SK-N-MC (cell line): ENCODE results near the gene DYNC2I2.
A peak's percentile ranks its signal among the peaks of the same experiment; 100 is the strongest.

ENCODE experiments used
- DNase-seq: peaks from one replicate; pipeline ENCODE4 v3.0.0-alpha.2; 2011; ENCODE audit warnings: low read depth, low spot score
- H3K27ac ChIP-seq: fragments of 200-600 bp; sonication (generic); 2 replicates; pipeline ENCODE4 v1.5.1; 2016; ENCODE audit warnings: mixed run types
- H3K36me3 ChIP-seq: fragments of 200-600 bp; sonication (generic); 2 replicates; pipeline ENCODE4 v1.6.1; 2017; ENCODE audit warnings: antibody characterized with exemption, low read length, mixed read lengths; ENCODE audit not compliant: insufficient read depth
- H3K4me3 ChIP-seq: fragments of 200-600 bp; sonication (generic); 2 replicates; pipeline ENCODE4 v1.5.1; 2016
- H3K9ac ChIP-seq: fragments of 200-600 bp; sonication (generic); 2 replicates; pipeline ENCODE4 v1.8.0; 2017; ENCODE audit warnings: mixed run types, mixed read lengths; ENCODE audit not compliant: insufficient read length
- H3K9me3 ChIP-seq: fragments of 200-600 bp; sonication (generic); 2 replicates; pipeline ENCODE4 v1.6.1; 2017; ENCODE audit warnings: low read depth, mild to moderate bottlenecking, antibody characterized with exemption, low read length, moderate library complexity, mixed read lengths
- EZH2 ChIP-seq: fragments of 200-600 bp; sonication (generic); IDR thresholded peaks from one replicate; pipeline ENCODE4 v1.6.1; 2017; ENCODE audit warnings: antibody characterized with exemption
- FOXP2 ChIP-seq: optimal IDR thresholded peaks from 2 replicates; pipeline ENCODE3; 2011; ENCODE audit warnings: mild to moderate bottlenecking, moderate library complexity; ENCODE audit not compliant: insufficient read depth; ENCODE audit errors: extremely low read length, control extremely low read depth
- POLR2AphosphoS5 ChIP-seq: IDR thresholded peaks from 2 replicates; pipeline ENCODE4 v1.6.1; 2012; ENCODE audit warnings: mild to moderate bottlenecking, low read depth, low read length, borderline replicate concordance

DYNC2I2 gene

DNA sequence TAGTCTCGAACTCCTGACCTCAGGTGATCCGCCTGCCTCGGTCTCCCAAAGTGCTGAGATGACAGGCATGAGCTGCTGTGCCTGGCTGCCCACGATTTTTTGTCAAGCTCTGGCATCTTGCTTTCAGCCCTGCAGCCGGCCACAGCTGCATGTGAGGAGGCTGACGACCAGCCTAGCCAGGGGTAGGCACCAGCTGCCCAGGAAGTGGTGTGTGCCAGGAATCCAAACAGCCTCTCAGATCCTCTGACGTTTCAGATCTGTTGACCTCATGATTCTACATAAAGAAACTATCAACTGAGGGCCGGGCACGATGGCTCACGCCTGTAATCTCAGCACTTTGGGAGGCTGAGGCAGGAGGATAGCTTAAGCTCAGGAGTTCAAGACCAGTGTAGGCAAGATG is 19.0 kb downstream of the DYNC2I2 start:
- no peak for TF ChIP-seq EZH2
- TF ChIP-seq FOXP2: no peak
- no peak for TF ChIP-seq POLR2AphosphoS5
- no peak for DNase-seq
- Histone ChIP-seq H3K27ac (no peak overlapping the region), H3K36me3 (peaks cover 67% of the 10 kb centered on the region), H3K9me3 (no peaks in the 10 kb centered on the region), H3K9ac (no peak overlapping the region), H3K4me3 (no peak overlapping the region)

DNA sequence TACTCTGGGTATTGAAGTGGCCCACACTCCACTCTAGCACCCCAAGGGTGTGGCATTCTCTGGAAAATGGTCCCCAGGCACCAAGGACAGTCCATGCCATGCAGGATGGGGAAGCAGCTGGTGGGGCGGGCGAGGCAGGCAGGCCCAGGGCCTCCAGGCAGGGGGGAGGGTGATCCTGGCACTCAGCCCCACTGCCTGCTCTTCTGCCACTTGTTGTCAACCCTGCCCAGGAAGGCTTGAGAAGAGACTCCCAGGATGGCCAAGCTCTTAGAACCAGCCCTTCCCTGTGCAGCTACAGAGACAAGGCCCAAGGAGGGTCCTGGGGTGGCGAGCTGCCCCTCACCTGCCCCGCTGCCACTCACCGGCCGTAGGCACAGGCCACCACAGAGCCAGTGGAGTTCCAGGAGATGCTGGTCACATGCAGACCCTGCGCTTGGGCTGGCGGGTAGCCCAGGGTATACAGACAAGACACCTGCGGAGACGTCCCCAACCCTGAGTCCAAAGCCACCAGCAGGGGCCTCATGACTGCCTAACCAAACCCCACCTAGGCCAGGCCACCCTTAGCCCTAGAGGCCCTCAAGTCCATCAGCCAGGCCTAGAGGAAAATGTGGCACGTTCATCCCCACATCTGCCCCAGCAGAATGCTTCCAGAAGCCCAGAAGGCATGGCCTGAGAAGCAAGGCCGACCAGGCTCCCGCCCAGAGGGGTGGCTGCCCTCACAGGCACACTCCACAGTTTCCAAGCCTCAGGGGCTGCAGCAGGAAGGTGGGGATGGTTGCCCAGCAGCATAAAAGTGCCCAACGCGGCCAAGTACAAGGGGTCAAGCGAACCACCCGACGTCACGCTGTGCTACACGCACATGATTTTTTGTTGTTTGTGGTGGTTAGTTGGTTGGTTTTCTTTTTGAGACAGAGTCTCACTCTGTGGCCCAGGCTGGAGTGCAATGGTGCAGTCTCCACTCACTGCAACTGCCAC is 19.8 kb downstream of the DYNC2I2 start:
- H3K9me3 ChIP-seq: no peaks in the 10 kb centered on the region
- peaks cover 76% of the 10 kb centered on the region for H3K36me3 ChIP-seq
- TF ChIP-seq POLR2AphosphoS5 (no peak), FOXP2 (no peak), EZH2 (no peak)
- DNase-seq: no peak
- peak overlapping the region; percentile 6; the same call in 1 of the 2 replicates for H3K27ac ChIP-seq
- no peak overlapping the region for H3K9ac ChIP-seq
- H3K4me3 ChIP-seq: no peak overlapping the region

DNA sequence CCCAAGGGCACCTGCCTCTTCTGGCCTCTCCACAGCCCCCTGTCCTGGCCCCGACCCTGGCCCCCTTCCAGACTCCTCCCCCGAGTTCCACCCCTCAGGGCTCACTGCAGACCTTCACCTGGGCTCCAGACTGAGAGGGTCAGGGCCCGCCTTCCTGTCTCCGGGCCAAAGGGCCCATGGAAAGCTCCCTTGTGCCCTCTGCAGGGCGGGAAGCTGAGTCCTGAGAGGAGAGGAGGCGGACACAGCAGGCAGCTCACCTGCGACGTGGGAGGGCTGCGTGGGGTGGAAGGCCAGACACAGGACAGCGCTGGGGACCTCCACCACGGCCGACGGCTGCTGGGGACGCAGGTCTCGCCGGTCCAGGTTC is 20.6 kb downstream of the DYNC2I2 start:
- Histone ChIP-seq H3K36me3 (peaks cover 81% of the 10 kb centered on the region), H3K4me3 (no peak overlapping the region), H3K27ac (no peak overlapping the region), H3K9ac (no peak overlapping the region), H3K9me3 (no peaks in the 10 kb centered on the region)
- TF ChIP-seq POLR2AphosphoS5 (no peak), FOXP2 (no peak), EZH2 (no peak)
- no peak for DNase-seq

DNA sequence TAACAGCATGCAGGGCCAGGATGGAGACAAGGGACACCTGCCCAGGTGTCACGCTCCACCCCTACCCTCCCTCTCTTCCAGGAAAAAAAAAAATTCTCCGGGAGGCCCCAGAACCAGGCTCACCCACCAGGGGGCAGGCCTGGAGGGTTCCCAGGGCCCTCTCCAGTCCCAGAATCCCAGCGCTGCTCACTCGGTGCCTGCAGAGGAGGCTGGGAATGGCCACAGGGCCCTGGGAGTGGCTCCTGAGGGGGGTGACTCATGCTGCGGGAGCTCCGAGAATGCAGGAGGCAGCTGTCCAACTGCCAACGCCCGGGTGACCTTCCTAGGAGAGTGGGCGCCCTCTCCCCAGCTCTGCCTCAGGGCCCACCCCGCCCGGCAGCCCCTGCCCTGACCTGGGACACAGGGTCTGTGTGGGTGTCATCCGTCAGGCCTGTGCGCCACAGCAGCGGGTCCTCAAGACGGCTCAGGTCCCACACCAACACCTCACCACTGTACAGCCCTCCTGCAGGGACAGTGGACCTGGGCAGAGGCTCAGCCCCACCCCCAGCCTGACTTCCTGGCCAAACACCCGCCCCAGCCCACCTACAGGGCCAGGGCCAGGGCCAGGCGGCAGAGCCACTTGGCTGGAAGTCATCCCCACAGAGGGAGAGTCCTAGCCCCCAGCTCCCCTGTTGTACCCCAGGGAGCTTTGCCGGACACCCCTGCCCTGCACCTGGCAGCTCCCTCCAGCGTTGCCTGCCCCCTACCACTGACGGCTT is 21.2 kb downstream of the DYNC2I2 start:
- no peak overlapping the region for H3K27ac ChIP-seq
- no peak for TF ChIP-seq POLR2AphosphoS5
- TF ChIP-seq EZH2: no peak
- no peak for TF ChIP-seq FOXP2
- DNase-seq: no peak
- no peak overlapping the region for H3K4me3 ChIP-seq
- H3K9ac ChIP-seq: no peak overlapping the region
- H3K36me3 ChIP-seq: peaks cover 75% of the 10 kb centered on the region
- no peaks in the 10 kb centered on the region for H3K9me3 ChIP-seq

DNA sequence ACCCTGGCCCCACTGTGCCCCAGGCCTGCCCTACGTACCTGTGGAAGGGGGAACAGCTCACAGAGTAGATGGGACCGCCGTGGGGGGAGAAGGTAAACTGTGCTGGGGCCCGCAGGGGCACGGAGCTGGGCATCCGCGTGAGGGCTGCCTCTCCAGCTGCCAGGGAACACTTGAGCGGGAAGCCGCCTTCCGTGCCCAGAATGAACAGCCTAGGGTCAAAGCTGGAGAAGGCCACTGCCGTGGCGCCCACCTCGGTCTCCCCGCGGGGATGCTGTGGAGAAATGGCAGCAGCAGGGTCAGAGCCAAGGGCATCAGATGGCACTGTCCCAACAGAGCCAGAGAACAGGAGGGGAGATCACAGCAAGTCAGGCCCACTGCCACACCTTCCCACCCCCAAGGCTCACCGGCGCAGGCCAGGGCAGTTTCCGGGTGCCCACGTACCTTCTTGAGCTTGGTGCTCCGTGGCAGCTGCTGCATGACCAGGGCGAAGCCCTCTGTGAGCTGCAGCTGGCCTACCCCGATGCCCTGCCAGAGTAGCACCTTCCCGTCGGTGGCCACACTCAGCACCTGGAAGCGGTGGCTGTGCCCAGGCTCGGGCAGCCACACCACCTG is 21.9 kb downstream of the DYNC2I2 start:
- no peak for DNase-seq
- no peak for TF ChIP-seq POLR2AphosphoS5
- no peak for TF ChIP-seq FOXP2
- no peak for TF ChIP-seq EZH2
- no peak overlapping the region for H3K9ac ChIP-seq
- H3K9me3 ChIP-seq: no peaks in the 10 kb centered on the region
- H3K36me3 ChIP-seq: peaks cover 78% of the 10 kb centered on the region
- no peak overlapping the region for H3K4me3 ChIP-seq
- no peak overlapping the region for H3K27ac ChIP-seq

DNA sequence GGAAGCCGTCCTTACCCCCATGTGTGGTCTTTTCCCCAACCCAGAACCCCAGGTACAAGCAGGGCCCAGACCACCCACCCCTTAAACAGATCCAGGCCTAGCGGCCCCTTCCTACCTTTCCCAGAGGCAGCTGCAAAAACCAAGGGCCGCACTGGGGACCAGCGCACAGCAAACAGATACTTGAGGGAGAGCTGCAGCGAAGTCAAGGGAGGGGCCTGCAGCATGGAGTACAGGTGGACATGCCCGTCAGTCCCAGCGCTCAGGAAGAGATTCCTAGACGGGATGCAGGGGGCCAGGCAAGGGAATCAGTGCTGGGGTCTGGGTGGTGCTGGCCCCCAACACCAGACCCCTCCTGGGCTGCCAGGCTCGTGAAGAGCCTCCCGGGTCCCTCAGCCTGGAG is 22.5 kb downstream of the DYNC2I2 start:
- no peak overlapping the region; the same call in 1 of the 2 replicates for H3K27ac ChIP-seq
- TF ChIP-seq POLR2AphosphoS5: no peak
- TF ChIP-seq EZH2: no peak
- TF ChIP-seq FOXP2: no peak
- H3K4me3 ChIP-seq: no peak overlapping the region
- peaks cover 80% of the 10 kb centered on the region for H3K36me3 ChIP-seq
- no peaks in the 10 kb centered on the region for H3K9me3 ChIP-seq
- DNase-seq: no peak
- no peak overlapping the region for H3K9ac ChIP-seq

DNA sequence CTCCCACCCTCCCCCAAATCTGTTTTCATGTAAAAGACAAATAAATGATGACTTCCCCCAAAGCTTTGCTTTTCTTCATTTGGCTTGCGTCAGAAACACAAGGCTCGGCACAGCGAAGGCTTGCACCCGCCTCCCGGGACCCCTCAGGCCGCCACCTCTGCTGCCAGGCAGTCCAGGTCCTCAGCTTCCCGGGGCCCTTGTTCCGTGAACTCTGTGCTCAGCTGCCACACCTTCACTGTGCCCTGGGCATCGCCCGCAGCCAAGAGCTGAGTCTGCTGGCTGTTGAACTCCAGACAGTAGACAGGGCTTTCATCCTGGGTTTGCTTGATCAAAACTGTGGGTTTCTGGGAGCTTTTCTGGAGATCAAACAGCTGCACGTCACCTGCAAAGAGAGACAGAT is 23.0 kb downstream of the DYNC2I2 start:
- no peak for DNase-seq
- H3K9me3 ChIP-seq: no peaks in the 10 kb centered on the region
- H3K4me3 ChIP-seq: no peak overlapping the region
- peaks cover 82% of the 10 kb centered on the region for H3K36me3 ChIP-seq
- H3K27ac ChIP-seq: peak overlapping the region; percentile 2
- H3K9ac ChIP-seq: no peak overlapping the region
- TF ChIP-seq EZH2 (no peak), POLR2AphosphoS5 (no peak), FOXP2 (no peak)

DNA sequence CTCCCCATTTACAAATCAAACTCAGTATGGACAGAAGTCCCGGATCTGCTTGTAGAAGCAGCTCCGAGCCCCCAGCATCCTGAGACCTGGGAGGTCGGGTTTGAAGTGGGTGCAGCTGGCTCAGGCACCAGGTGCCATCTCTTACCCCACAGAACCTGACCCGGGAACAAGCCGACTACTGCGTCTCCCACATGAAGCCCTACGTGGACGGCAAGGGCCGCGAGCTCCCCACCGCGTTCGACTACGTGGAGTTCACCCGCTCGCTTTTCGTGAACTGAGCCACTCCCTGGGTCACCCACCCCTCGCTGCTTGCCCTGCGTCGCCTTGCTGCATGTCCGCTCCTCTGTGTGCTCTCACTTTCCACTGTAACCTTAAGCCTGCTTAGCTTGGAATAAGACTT is 23.6 kb downstream of the DYNC2I2 start:
- Histone ChIP-seq H3K27ac (peak overlapping the region; percentile 2; the same call in 1 of the 2 replicates), H3K36me3 (peaks cover 85% of the 10 kb centered on the region), H3K9me3 (no peaks in the 10 kb centered on the region), H3K9ac (no peak overlapping the region), H3K4me3 (no peak overlapping the region)
- no peak for TF ChIP-seq FOXP2
- no peak for TF ChIP-seq POLR2AphosphoS5
- TF ChIP-seq EZH2: no peak
- DNase-seq: no peak
